ENCODE data around the gene PTPRJ.

Gene PTPRJ

GRCh38 chr11:48093795-48094642, 113.7 kb downstream of the PTPRJ start:
- POLR2A ChIA-PET (ENCODE audit: low non-redundant PET) = no interaction called here
- TF ChIP-seq, protein P1, sequence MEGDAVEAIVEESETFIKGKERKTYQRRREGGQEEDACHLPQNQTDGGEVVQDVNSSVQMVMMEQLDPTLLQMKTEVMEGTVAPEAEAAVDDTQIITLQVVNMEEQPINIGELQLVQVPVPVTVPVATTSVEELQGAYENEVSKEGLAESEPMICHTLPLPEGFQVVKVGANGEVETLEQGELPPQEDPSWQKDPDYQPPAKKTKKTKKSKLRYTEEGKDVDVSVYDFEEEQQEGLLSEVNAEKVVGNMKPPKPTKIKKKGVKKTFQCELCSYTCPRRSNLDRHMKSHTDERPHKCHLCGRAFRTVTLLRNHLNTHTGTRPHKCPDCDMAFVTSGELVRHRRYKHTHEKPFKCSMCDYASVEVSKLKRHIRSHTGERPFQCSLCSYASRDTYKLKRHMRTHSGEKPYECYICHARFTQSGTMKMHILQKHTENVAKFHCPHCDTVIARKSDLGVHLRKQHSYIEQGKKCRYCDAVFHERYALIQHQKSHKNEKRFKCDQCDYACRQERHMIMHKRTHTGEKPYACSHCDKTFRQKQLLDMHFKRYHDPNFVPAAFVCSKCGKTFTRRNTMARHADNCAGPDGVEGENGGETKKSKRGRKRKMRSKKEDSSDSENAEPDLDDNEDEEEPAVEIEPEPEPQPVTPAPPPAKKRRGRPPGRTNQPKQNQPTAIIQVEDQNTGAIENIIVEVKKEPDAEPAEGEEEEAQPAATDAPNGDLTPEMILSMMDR (conservative IDR thresholded peaks at IDR 0.05; ENCODE audit: low read depth) = no peak
- DNase-seq (ENCODE audit: low spot score) = no peak
- no peak overlapping the region for H3K27ac ChIP-seq
- CTCF ChIA-PET = interaction anchor here (0.6 to 1.1 kb wide), 4 partner anchors 10 to 1202 kb away, joined by 3 to 5 read pairs (median 4); no protein-coding TSS in a partner anchor

DNA sequence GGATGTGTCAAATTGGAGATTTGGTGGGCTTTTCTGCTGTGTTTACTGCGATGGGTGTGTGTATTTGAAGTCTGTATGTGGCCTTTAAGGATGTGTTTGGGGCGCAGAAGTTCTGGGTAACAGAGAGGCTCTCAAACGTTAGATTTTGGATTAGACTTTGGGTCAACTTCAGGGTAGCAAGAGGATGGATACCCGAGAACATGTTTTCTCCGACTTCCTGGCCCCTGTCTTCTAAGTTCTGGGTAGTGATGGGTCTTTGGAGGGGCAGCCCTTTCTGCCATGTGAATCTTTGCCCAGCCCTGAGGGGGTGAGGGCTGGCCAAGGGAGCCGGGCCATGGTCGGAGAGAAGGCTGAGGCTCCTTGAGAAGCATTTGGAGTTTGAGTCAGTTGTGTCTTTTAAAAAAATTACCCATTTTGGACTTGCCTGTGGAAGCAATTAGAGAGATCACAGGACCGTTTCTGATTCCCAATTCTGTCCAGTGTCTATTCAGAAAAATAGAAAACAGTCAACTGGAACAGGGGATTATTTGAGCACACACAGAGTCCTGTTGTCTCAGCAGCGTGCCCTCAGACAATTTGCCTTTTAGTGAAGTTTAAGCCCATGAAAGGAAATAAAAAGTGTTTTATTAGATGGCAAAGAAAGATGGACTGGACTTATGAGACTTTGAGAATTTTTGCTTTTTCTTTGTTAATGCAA, 114.4 kb downstream of the PTPRJ start:
- H3K27ac ChIP-seq = no peak overlapping the region
- ChIA-PET POLR2A (ENCODE audit: low non-redundant PET) (no interaction called here), CTCF (interaction anchor here (0.8 kb wide), 1 partner anchor 15 kb away, joined by 5 read pairs; no protein-coding TSS in a partner anchor)
- TF ChIP-seq, protein P1 (conservative IDR thresholded peaks at IDR 0.05; ENCODE audit: low read depth) = no peak
- DNase-seq (ENCODE audit: low spot score) = no peak

- TF ChIP-seq, protein P1 (conservative IDR thresholded peaks at IDR 0.05; ENCODE audit: low read depth) = no peak
- H3K27ac ChIP-seq = no peak overlapping the region
- CTCF ChIA-PET = interaction anchor here (0.7 to 0.8 kb wide), 2 partner anchors 13 to 599 kb away, joined by 5 to 7 read pairs; no protein-coding TSS in a partner anchor
- DNase-seq (ENCODE audit: low spot score) = no peak
- POLR2A ChIA-PET (ENCODE audit: low non-redundant PET) = no interaction called here
Observed at GRCh38 chr11:48095779-48096470, 115.6 kb downstream of the PTPRJ start.

GRCh38 chr11:48096588-48097525, 116.5 kb downstream of the PTPRJ start:
- POLR2A ChIA-PET (ENCODE audit: low non-redundant PET) = no interaction called here
- TF ChIP-seq, protein P1 (conservative IDR thresholded peaks at IDR 0.05; ENCODE audit: low read depth) = no peak
- CTCF ChIA-PET = interaction anchor here (0.6 to 0.7 kb wide), 2 partner anchors 13 to 598 kb away, joined by 3 to 7 read pairs; no protein-coding TSS in a partner anchor
- no peak overlapping the region for H3K27ac ChIP-seq
- peak; percentile 61 for DNase-seq (ENCODE audit: low spot score)

GRCh38 chr11:48098024-48098423, 117.7 kb downstream of the PTPRJ start:
- TF ChIP-seq, protein P1 (conservative IDR thresholded peaks at IDR 0.05; ENCODE audit: low read depth) = no peak
- CTCF ChIA-PET = interaction anchor here (0.5 to 0.8 kb wide), 2 partner anchors 67 to 164 kb away, joined by 3 read pairs; no protein-coding TSS in a partner anchor
- DNase-seq (ENCODE audit: low spot score) = no peak
- no peak overlapping the region for H3K27ac ChIP-seq
- POLR2A ChIA-PET (ENCODE audit: low non-redundant PET) = no interaction called here
